KBM-7 (cell line): ENCODE measurements around the gene PABPN1L.

Source experiments
- DNase-seq: peaks from one replicate; pipeline ENCODE4 v3.0.0-alpha.2; 2015
- in situ Hi-C: fragments of 300-500 bp; cut with MboI; formaldehyde crosslinking; loops from 2 replicates; pipeline ENCODE4 v1.14.3; 2020; ENCODE audit warnings: low sequenced_read_pairs, low pct_unique_long_range_greater_than_20kb, mixed read lengths

The PABPN1L gene

DNA sequence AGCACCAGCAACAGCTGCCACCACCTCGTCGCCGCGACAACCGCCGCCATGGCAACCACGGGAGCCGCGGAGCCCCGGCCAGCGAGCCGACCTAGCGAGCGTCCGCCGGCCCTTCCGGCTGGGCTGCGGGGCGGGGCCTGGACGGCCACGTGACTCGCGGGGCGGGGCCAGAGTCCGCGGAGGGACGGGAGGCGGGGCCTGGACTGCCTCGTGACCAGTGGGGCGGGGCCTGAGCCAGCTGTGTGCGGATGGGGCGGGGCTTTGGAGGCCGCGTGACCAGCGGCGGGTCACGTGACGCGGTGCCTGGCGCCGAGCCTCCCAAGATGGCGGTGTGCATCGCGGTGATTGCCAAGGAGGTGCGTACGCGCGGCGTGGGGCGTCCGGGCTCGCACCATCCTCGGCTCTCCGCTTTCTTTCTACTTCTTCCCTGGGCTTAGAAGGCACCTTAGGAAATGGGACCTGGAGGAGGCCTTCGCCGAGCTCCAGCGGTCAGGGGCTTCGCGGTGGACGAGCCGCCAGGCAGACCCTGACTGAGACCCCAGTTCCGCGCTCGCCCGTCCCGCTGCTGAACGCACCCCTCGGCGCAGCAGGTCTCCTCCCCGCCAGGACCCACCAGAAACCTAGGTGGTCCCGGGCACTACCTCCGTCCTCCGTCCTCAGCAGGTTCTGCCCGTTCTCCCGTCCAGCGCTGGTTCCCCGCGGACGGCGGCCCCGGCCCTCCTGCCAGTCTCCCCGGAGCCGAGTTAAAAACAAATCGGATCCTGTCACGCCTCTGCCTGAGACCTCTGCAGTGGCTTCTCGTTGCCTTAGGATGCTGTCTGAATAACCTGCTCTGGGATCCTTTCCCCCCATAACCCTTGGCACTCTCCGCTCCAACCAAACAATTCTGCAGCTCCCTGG, 9.4 kb downstream of the PABPN1L start, which contains the start of the genes GALNS and TRAPPC2L:
GALNS (minus strand) TSS at position 120 of the 900 bp plus-strand sequence; CDS start at position 50, 70 bp downstream.
TRAPPC2L (plus strand) TSS at position 300 of the 900 bp plus-strand sequence; CDS start at position 324, 24 bp downstream.
- in situ Hi-C loops = no loop called here
- peak; percentile 90 for DNase-seq

DNA sequence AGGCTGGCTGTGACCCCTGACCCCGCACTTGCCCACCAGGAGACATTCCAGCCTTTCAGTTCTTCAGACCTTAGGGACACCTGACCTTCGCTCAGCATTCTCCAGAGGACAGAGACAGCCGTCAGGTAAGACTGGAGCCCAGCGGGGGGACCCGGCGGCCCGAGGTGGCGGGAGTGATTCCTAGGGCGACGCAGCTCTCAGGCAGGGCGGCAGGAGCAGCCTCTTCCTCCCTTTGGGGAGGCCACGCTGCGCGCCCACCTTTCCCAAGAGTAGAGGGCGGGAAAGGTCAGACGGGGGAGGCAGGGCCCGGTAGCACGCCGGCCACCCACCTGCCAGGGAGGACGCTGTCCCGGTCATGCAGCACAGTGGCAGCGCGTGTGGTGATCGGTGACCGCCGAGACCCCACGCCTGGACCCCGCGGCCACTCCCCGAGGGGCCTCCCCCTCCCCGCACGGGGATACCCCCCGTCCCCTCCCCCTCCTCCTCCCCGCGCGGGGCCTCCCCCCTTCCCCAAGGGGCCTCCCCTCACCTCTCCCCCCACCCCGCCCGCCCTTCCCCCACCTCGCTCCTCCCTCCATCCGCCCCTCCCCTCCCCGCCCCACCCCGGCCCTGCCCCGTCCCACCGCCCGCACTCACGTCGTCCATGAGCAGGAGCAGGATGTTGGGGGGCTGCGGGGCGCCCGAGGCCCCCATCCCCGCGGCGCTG, 10.2 kb downstream of the PABPN1L start:
- no peak for DNase-seq
- in situ Hi-C loops = no loop called here

GRCh38 chr16:88855736-88856121, 10.7 kb downstream of the PABPN1L start:
- DNase-seq = no peak
- in situ Hi-C loops = no loop called here

DNA sequence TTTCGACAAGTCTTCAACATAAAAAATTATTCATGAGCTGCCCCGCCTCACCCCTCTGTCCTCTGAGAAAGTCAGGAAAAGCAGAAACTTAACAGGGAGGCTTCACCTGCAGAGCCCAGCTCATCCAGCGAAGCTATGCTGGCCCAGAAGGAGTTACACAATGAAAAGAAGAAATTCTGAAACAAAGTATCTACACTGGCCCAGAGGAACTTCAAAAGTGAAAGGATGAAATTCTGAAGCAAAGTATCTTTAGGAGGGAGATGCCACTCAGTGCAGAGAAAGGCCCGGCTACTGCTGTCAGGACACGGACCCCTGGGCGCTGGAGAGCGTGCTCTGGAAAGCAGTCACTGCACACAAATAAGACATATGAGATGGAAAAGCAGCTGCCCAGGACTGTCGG, 11.3 kb downstream of the PABPN1L start:
- in situ Hi-C loops = no loop called here
- no peak for DNase-seq

- in situ Hi-C loops = no loop called here
- DNase-seq = no peak
Measured at GRCh38 chr16:88854306-88855111, 12.0 kb downstream of the PABPN1L start.

- no peak for DNase-seq
- in situ Hi-C loops = no loop called here
Measured at GRCh38 chr16:88853325-88853941, 13.0 kb downstream of the PABPN1L start.

DNA sequence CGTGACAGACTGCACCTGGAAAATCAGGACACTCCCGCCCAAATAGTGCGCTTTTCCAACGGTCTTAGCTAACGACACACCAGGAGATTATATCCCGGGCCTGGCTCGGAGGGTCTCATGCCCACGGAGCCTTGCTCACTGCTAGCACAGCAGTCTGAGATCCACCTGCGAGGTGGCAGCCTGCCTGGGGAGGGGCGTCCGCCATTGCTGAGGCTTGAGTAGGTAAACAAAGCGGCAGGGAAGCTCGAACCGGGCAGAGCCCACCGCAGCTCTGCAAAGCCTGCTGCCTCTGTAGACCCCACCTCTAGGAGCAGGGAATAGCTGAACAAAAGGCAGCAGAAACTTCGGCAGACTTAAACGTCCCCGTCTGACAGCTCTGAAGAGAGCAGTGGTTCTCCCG, 14.8 kb downstream of the PABPN1L start:
- DNase-seq = no peak
- in situ Hi-C loops = no loop called here

DNA sequence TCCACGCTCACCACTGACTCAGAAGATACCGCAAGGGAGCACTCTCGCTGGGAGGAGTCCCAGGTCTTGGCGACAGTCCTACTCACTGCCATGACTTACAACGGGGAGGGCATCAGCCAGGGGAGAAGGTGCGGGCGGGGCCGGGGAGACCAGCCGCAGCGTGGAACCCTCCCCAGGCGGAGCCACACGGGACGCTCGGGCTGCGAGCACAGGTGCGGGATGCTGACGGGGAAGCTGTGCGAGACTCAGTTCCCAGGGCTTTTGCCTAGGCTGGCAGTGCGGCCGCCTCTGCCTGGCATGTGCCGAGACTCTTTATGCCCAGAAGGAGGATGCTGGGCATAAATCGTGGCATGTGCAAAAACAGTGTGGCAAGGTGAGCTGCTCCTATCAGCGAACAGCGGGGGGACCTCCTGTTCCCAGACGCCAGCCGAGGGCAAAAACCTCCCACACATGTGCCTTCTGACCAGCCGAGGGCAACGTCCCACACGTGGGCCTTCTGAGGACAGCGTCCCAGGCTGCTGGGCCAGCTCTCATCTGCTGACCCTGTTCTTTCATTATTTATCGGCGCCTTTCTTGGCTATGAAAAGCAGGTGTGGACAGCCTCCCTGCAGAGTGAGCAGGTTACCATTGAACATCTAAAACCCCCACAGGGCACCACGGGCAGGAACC, 15.8 kb downstream of the PABPN1L start:
- in situ Hi-C loops = no loop called here
- no peak for DNase-seq

DNA sequence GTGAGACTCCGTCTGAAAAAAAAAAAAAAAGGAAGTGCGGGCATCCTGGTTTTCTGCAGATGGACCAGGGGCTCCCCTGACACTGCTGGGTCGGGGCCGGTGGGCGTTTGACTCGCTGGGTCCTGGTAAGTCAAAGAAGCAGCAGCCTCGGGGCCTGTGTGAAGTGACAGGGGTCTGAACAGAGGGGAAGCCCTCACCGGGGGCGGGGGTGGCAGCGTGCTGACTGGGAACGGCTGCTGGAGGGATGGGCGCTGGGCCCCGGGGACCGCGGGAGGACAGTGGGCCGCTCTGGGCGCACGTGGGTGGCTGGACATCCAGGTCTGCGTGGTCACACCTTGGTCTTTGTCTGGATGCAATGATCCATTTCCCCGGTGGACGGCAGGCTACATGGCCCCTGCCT, 17.9 kb downstream of the PABPN1L start:
- no peak for DNase-seq
- in situ Hi-C loops = no loop called here

DNA sequence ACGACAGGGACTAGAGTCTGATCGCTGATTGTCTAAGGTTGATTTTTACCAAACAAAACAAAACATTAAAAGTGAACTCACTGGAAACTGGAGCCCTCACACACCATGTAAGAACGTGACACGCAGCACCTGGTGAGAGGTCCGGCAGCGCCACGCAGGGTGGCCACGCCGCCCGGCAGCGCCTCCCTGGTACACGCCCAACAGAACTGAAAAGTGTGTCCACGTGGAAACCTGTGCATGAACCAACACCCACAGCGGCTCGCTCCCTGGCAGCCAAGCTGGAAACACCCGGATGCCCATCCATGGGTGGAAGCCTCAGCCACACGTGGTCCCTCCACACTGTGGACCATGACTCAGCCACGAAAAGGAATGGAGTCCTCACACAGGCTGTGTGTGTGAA, 18.8 kb downstream of the PABPN1L start:
- no peak for DNase-seq
- in situ Hi-C loops = no loop called here

DNA sequence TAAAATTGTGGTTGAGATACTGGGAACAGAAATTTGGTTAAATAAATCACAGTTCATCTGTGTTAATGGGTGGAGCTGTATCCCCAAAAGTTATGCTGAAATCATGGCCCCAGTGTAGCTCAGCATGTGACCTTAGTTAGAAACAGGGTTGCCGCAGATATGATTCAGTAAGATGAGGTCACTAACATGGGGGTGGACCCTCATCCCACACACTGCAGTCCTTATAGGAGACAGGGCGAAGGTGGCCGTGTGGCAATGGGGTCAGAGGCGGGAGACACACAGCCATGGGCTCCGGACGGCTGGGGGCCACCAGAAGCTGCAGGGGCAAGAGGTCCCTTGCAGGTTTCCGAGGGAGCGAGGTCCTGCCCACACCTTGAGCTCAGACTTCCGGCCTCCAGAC, 20.4 kb downstream of the PABPN1L start:
- in situ Hi-C loops = no loop called here
- no peak for DNase-seq

DNA sequence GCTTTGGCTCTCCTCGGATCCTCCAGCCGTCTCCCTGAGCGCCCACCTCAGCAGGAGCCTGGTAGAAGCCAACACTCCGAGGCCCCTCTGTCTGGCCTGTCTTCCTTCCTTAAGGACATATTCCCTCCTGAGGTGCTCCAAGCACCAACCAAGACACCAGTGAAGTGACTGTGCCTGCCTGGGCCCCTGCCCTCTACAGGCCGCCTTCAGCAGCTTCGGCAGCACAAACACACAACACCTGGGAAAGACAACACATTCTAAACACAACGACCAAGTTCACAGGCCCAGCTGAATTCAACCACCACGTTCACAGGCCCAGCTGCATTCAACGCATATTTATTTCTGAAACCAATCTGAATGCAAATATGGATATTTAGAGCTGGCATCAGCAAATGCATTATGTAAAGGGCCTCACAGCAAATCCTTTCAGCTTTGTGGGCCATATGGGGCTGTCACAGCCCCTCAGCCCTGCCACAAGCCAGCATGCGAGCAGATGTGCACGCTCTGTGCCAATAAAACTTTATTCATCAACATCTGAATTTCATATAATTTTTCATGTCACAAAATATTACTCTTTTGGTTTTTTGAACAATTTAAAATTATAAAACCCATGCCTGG, 21.9 kb downstream of the PABPN1L start:
- no peak for DNase-seq
- in situ Hi-C loops = no loop called here

DNA sequence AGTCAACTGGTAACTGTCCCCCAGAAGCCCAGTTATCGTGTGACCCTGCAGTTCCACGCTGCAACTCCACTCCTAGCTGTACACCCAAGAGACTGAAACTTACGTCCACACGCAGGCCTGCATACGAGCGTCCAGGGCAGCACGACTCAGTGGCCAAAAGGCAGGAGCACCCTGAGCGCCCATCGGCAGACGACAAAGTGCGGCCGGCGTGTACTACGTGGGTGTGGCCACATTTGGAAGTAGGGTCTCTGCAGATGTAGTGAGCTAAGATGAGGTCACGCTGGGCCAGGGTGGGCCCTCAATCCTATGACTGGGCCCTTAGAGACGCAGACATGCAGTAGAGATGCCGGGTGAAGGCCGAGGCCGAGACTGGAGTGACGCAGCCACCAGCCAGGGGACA, 23.2 kb downstream of the PABPN1L start:
- DNase-seq = no peak
- in situ Hi-C loops = no loop called here

DNA sequence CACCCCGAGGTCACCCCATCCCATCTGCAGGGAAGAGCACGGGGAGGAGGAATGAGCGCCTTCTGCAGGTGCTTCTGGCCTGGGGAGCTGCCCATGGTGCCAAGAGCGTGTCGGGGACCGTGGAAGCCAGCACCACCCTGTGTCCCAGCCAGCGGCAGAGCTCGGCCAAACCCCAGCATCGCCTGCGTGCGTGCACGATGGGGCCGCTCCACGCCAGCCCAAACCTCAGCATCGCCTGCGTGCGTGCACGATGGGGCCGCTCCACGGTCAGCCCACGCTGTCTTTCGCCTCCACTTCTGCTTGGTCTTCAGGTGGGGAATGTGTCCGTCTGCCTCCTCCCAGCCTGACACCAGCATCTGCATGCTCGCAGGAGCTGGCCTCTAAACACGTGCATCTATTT, 23.7 kb downstream of the PABPN1L start:
- no peak for DNase-seq
- in situ Hi-C loops = no loop called here

DNA sequence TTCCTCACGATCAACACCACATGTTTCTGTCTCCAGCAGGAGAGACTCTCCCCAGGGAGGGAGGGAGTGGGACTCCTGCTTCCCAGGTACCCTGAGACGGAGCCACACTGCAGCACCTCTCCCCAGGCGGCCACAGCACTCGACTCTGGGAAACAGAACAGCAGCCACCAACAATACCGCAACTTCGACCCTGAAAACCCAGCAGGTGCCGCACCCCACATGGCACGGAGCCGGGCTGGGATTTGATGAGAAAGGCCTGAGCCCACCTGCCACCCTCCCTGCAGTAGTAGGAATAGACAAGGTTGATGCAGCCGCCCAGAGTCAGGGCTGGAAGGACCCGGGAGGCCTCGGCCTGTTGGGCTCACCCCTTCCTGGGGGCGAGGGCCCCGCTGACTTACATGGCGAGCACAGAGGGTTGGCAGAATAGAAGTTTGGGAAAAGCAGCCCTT, 24.1 kb downstream of the PABPN1L start:
- DNase-seq = no peak
- in situ Hi-C loops = no loop called here

DNA sequence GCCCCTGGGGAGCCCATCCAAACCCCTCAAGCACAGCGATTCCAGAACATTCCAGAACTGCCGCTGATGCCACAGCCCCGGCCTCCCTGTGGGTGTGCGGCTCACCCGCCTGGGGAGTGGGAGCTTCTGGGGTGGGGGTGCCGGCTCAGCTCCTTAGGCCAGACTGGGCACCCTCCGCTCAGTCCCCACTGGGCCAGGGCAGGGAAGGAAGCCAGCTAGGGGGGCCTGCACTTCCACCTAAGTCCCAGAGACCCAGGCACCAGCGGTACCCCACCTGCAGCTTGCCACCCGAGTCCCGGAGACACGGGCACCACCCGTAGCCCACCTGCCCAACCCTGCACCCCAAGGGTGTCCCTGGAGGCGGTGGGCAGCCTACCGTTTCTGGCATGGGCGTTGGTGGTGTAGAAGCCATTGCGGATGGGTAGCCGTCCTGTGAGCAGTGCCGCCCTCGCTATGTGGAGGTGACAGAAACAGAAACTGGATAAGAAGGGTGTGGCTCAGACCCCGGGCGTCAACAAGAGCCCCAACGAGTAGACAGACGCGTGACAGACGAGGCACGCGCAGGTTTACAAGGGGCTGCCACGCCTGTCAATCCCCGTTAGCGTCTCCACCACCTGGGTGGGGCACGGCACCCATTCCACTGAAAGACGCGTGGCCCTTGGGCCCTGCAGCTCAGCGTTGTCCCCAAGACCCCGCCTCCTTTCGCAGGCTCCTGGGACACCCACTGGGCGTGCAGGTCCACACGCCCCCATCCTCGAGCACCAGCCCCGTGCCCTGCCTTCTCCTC, 24.7 kb downstream of the PABPN1L start:
- in situ Hi-C loops = no loop called here
- no peak for DNase-seq

DNA sequence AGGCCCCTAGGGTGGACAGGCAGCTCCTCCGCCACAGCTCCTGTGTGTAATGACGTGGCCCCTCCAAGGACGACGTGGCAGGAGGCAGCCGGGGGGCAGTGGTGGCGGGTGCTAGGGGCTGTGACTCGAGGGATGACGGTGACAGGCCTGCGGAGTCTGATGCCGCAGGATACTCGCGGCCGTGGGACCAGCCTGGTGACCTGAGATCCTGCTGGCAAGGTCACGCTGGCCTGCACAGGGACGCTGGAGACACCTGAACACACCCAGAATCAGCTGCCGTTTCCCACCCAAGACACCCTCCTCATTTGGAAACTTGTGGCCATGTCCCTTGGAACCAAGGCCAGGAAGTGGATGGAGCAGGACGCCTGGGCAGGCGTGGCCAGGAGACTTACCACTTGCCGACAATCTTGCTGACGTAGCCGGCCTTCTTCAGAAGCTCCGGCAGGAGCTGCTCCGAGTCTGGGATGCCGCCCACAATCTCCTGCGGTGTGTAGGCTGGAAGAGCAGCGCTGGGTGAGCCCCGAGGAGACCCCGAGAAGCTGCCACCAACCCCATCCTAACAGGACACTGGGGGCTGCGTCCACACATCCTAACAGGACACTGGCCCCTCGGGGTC, 25.8 kb downstream of the PABPN1L start:
- DNase-seq = no peak
- in situ Hi-C loops = no loop called here
